ENCODE data around the gene CCNF. TPM values are rescaled to one million over a fixed set of nuclear protein-coding genes. Genes with fewer than 3 reads are reported as not detected.
A peak's percentile ranks its signal among the peaks of the same experiment; 100 is the strongest.

CCNF gene
- total RNA-seq, 1 experiment from 2014 or later = 11.9 TPM

DNA sequence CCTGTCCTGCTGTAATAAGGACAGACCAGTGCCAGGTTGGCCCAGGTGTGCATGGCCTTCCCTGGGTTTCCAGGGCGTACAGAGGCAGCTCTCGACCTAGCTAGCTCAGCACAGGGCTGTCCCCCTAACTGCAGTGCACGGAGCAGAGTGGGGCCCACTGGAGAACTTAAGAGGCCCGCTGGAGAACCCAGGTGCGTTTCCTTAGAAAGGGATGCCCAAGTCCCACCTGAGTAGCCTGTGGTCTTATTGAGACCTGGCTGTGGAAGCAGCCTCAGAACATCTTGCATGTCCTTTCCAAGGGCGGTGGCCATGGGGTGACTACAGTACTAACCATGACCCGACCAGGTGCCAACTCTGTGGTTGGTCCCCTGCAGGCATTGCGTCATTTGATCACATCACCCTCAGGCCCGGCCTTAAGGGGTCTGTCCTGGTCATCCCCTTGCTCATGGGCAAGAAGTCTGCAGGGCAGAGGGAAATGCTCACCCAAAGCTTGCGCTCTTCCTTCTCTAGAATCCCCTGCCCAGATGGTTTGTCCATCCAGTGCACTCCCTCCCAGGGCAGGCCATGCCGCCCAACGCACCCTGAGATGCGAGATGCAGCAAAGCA, 3.3 kb upstream of the CCNF start:
- no peak overlapping the region for H3K4me3 Mint-ChIP-seq (ENCODE audit: unreplicated experiment)
- no peak overlapping the region for H3K27ac Mint-ChIP-seq (ENCODE audit: low read depth, unreplicated experiment)
- no TSS peak for BruUV-seq (replicated peaks)
- H3K9me3 Mint-ChIP-seq (ENCODE audit: unreplicated experiment) = no peaks in the 10 kb centered on the region
- no peak for DNase-seq (ENCODE audit: unreplicated experiment)
- POLR2A ChIA-PET = no interaction called here
- no peaks in the 10 kb centered on the region for H3K27me3 Mint-ChIP-seq (ENCODE audit: insufficient read depth, unreplicated experiment)
- TF ChIP-seq, protein P1, sequence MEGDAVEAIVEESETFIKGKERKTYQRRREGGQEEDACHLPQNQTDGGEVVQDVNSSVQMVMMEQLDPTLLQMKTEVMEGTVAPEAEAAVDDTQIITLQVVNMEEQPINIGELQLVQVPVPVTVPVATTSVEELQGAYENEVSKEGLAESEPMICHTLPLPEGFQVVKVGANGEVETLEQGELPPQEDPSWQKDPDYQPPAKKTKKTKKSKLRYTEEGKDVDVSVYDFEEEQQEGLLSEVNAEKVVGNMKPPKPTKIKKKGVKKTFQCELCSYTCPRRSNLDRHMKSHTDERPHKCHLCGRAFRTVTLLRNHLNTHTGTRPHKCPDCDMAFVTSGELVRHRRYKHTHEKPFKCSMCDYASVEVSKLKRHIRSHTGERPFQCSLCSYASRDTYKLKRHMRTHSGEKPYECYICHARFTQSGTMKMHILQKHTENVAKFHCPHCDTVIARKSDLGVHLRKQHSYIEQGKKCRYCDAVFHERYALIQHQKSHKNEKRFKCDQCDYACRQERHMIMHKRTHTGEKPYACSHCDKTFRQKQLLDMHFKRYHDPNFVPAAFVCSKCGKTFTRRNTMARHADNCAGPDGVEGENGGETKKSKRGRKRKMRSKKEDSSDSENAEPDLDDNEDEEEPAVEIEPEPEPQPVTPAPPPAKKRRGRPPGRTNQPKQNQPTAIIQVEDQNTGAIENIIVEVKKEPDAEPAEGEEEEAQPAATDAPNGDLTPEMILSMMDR (IDR thresholded peaks at IDR 0.05; ENCODE audit: unreplicated experiment) = no peak
- CTCF ChIA-PET = interaction anchor here (0.5 kb wide), 1 partner anchor 44 kb away, joined by 3 read pairs; no protein-coding TSS in a partner anchor
- intact Hi-C loops (cut with micrococcal nuclease) = no loop called here
- no peaks in the 10 kb centered on the region for H3K36me3 Mint-ChIP-seq (ENCODE audit: insufficient read depth, unreplicated experiment)
- H3K4me1 Mint-ChIP-seq (ENCODE audit: insufficient read depth, unreplicated experiment) = peaks cover 20% of the 10 kb centered on the region

DNA sequence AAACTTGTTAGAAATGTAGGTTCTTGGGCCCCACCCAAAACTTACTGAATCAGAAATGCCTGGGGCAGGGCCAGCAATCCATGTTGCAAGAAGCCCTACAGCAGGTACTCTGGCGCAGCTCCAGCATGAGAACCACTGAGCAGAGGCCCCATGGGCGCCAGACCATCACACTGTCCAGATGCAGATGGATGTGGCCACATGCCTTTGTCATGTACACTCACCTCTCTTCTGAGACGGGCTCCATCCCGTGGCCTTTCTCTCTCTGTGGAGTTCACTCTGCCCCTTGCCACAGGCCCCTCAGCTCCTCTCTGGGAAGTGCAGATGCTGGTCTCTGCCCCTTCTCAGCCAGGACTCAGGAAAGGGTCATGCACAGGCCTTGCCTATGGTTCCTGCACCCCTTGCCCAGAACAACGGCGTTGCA, 2.3 kb upstream of the CCNF start:
- Mint-ChIP-seq H3K4me1 (ENCODE audit: insufficient read depth, unreplicated experiment) (peaks cover 20% of the 10 kb centered on the region), H3K9me3 (ENCODE audit: unreplicated experiment) (no peaks in the 10 kb centered on the region), H3K27ac (ENCODE audit: low read depth, unreplicated experiment) (no peak overlapping the region), H3K36me3 (ENCODE audit: insufficient read depth, unreplicated experiment) (no peaks in the 10 kb centered on the region), H3K4me3 (ENCODE audit: unreplicated experiment) (no peak overlapping the region), H3K27me3 (ENCODE audit: insufficient read depth, unreplicated experiment) (no peaks in the 10 kb centered on the region)
- POLR2A ChIA-PET = interaction anchor here (0.6 kb wide), 1 partner anchor 176 kb away, joined by 4 read pairs; no protein-coding TSS in a partner anchor
- CTCF ChIA-PET = no interaction called here
- TF ChIP-seq, protein P1 (IDR thresholded peaks at IDR 0.05; ENCODE audit: unreplicated experiment) = no peak
- DNase-seq (ENCODE audit: unreplicated experiment) = peak; percentile 85
- intact Hi-C loops (cut with micrococcal nuclease) = no loop called here
- no TSS peak for BruUV-seq (replicated peaks)

DNA sequence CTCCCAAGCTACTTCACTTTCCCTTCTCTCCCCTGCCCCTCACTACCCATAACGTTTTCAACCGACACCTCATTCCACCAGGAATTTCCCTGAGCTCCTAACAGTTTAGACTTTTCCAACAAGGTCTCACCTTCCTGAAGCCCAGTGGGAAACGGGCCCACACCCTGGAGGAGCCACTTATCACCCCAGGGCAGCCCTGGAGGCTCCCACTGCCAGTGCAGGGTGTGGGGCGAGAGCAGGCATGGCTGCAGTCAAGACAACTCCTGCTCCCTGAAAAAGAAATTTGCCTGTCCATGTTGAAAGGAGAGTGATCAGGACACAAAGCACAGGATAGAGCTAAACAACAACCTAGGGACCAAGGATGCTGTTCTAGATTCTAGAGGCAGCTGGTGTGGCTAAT, 1.7 kb upstream of the CCNF start:
- Mint-ChIP-seq H3K27ac (ENCODE audit: low read depth, unreplicated experiment) (no peak overlapping the region), H3K27me3 (ENCODE audit: insufficient read depth, unreplicated experiment) (no peaks in the 10 kb centered on the region), H3K4me3 (ENCODE audit: unreplicated experiment) (peak overlapping the region; percentile 86), H3K4me1 (ENCODE audit: insufficient read depth, unreplicated experiment) (peaks cover 20% of the 10 kb centered on the region), H3K36me3 (ENCODE audit: insufficient read depth, unreplicated experiment) (no peaks in the 10 kb centered on the region), H3K9me3 (ENCODE audit: unreplicated experiment) (no peaks in the 10 kb centered on the region)
- intact Hi-C loops (cut with micrococcal nuclease) = no loop called here
- ChIA-PET POLR2A (interaction anchor here (0.6 kb wide), 1 partner anchor 176 kb away, joined by 4 read pairs; no protein-coding TSS in a partner anchor), CTCF (interaction anchor here (0.6 kb wide), 1 partner anchor 69 kb away, joined by 3 read pairs; no protein-coding TSS in a partner anchor)
- BruUV-seq (replicated peaks) = no TSS peak
- DNase-seq (ENCODE audit: unreplicated experiment) = no peak
- TF ChIP-seq, protein P1 (IDR thresholded peaks at IDR 0.05; ENCODE audit: unreplicated experiment) = no peak

DNA sequence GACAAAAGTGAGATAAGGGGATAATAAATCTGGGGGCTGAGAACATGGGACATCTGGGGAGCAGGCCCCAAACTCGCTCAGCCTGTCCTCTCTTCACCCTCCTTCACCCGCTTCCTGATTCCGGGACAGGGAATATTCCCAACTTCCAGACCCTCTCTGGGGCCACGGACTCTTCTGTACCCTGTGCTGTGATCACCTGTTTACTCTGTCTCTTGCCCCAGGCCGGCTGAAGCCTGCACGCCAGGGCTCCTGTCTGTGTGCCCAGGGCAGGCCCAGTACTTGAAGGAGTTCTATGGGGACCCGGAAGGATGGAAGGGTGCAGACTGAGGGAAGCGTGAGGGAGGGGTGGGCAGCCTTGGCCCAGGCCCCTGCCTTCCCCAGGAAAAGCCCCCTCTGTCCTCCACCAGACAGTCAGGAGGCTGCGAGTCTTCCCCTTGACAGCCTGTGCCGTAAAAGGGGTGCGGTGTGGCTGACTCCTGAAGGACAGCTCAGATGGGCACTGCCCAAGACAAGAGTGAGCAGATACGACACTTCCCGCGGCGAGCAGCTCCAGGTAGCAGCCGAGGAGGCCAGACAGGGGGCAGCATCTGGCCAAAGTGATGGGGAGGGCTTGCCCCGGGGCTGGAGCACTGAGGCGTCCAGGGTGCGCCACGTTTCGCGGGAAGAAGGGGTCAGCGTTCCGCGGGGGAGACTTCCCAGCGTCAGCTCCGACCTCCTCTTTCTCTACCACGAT, 1.0 kb upstream of the CCNF start:
- H3K9me3 Mint-ChIP-seq (ENCODE audit: unreplicated experiment) = no peaks in the 10 kb centered on the region
- POLR2A ChIA-PET = interaction anchor here (1.8 kb wide), 1 partner anchor 159 kb away, joined by 8 read pairs; no protein-coding TSS in a partner anchor

More for the DNA sequence above, 1.0 kb upstream of the CCNF start:
- Mint-ChIP-seq H3K27me3 (ENCODE audit: insufficient read depth, unreplicated experiment) (no peaks in the 10 kb centered on the region), H3K4me3 (ENCODE audit: unreplicated experiment) (peak overlapping the region; percentile 86), H3K27ac (ENCODE audit: low read depth, unreplicated experiment) (no peak overlapping the region), H3K36me3 (ENCODE audit: insufficient read depth, unreplicated experiment) (peaks cover 3% of the 10 kb centered on the region), H3K4me1 (ENCODE audit: insufficient read depth, unreplicated experiment) (peaks cover 20% of the 10 kb centered on the region)
- TF ChIP-seq, protein P1 (IDR thresholded peaks at IDR 0.05; ENCODE audit: unreplicated experiment) = no peak
- intact Hi-C loops (cut with micrococcal nuclease) = no loop called here
- no peak for DNase-seq (ENCODE audit: unreplicated experiment)
- CTCF ChIA-PET = interaction anchor here (0.5 kb wide), 1 partner anchor 10 kb away, joined by 3 read pairs; no protein-coding TSS in a partner anchor
- BruUV-seq (replicated peaks) = TSS peak; percentile 51
